SJCRH30 (cell line): ENCODE measurements around the gene SLC6A5. TPM values are rescaled to one million over a fixed set of nuclear protein-coding genes. Genes with fewer than 3 reads are reported as not detected.
"Not testable (repeated sequence)": the region's sequence is repeated elsewhere in the genome, so short reads cannot be mapped to it uniquely, and the experiment has no call there.

ENCODE experiments used
- DNase-seq, 2 experiments: peaks; one replicate each; pipeline ENCODE4 v3.0.0-alpha.2; 2015 to 2020
- H3K27ac ChIP-seq: fragments of 250-450 bp; sonication (Bioruptor Pico); 2 replicates; pipeline ENCODE4 v1.5.1; 2020; ENCODE audit warnings: mild to moderate bottlenecking, moderate library complexity
- H3K27me3 ChIP-seq: fragments of 250-450 bp; sonication (Bioruptor Pico); 2 replicates; pipeline ENCODE4 v1.5.1; 2020; ENCODE audit warnings: mild to moderate bottlenecking, moderate library complexity
- H3K36me3 ChIP-seq: fragments of 250-450 bp; sonication (Bioruptor Pico); 2 replicates; pipeline ENCODE4 v1.5.1; 2020; ENCODE audit warnings: mild to moderate bottlenecking, moderate library complexity
- H3K4me1 ChIP-seq: fragments of 250-450 bp; sonication (Bioruptor Pico); 2 replicates; pipeline ENCODE4 v1.5.1; 2020; ENCODE audit warnings: mild to moderate bottlenecking, moderate library complexity
- H3K4me3 ChIP-seq: fragments of 250-450 bp; sonication (Bioruptor Pico); 2 replicates; pipeline ENCODE4 v1.5.1; 2020; ENCODE audit warnings: mild to moderate bottlenecking, moderate library complexity
- H3K9me3 ChIP-seq: fragments of 250-450 bp; sonication (Bioruptor Pico); replicated peaks from 2 replicates; pipeline ENCODE4 v1.5.1; 2020; ENCODE audit warnings: mild to moderate bottlenecking, moderate library complexity
- total RNA-seq: library from RNA; depleted of rRNA; stranded (reverse); fragments of >200 nt; shearing (Covaris generic); gene quantifications from 2 replicates; pipeline ENCODE4 v1.2.3, GENCODE V29; 2014; rRNA removed

Gene SLC6A5
- total RNA-seq = not detected in 2 replicates

DNA sequence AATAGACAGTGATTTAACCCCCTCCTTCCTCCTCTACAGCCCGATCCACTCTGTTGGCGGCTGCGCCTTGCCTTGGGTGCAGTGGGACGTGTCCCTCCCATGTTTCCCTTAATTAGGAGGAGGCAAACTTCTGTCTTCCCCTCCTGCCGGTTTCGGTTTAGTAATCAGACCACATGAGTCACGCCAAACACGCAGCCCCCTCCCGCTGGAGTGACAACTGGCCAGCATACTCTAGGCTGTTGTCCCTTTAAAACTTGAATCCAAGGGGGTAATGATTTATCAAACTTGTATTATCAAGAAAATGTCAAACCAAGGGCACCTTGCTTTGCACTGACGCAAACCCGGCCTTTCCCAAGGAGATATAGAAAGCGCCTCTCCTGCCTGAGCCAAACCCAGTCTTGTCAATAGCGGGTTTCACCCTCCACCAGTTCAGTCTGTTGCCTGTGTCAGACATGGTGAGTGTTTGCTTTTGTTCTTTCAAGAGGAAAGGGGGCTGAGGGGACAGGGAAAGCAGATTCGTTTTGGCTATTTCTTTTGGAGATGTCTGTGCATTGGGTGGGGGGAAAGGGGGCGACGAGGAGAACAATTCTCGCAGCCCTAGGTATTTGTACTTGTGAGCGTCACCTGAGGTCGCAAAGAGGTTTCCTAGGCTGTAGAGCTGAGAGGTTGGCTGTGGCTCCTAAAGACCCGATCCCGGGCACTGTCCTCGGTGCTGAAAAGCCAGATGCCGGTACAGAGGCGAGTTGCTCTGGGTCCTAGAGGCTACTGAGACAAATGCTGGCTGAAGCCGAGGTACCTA is at the start of gene SLC6A5:
Gene SLC6A5 (plus strand): TSS at position 388 of the 799 bp plus-strand sequence. CDS start 65 bp downstream, at position 453.
- peak; percentile 71 to 86 for DNase-seq
- Histone ChIP-seq H3K9me3 (no peaks in the 10 kb centered on the region), H3K27ac (no peak within 1 kb of the TSS), H3K36me3 (no peaks in the 10 kb centered on the region), H3K4me3 (no peak within 1 kb of the TSS), H3K4me1 (no peaks in the 10 kb centered on the region), H3K27me3 (peaks cover 6% of the 10 kb centered on the region; the same call in 1 of the 2 replicates)

- Histone ChIP-seq H3K9me3 (0 out of 2 replicates have a peak, but pooled peaks cover under 1% of the 10 kb centered on the region), H3K4me3 (no peak overlapping the region), H3K4me1 (no peaks in the 10 kb centered on the region), H3K27ac (no peak overlapping the region), H3K36me3 (no peaks in the 10 kb centered on the region), H3K27me3 (no peaks in the 10 kb centered on the region)
- no peak for DNase-seq
These were observed 48.3 kb upstream of the SLC6A5 start for GRCh38 chr11:20551096-20551495.

DNA sequence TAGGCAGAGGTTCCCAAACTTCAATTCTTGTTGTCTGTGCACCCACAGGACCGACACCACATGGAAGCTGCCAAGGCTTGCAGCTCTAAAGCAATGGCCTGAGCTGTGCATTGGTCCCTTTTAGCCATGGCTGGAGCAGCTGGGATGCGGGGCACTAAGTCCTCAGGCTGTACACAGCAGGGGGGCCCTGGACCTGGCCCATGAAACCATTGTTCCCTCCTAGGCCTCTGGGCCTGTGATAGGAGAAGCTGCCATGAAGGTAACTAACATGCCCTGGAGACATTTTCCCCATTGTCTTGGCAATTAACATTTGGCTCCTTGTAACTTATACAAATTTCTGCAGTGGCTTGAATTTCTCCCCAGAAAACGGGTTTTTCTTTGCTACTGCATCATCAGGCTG is 43.6 kb upstream of the SLC6A5 start:
- Histone ChIP-seq H3K27ac (no peak overlapping the region), H3K4me3 (no peak overlapping the region), H3K27me3 (no peaks in the 10 kb centered on the region), H3K36me3 (no peaks in the 10 kb centered on the region), H3K4me1 (no peaks in the 10 kb centered on the region), H3K9me3 (0 out of 2 replicates have a peak, but pooled peaks cover 5% of the 10 kb centered on the region)
- no peak for DNase-seq

DNA sequence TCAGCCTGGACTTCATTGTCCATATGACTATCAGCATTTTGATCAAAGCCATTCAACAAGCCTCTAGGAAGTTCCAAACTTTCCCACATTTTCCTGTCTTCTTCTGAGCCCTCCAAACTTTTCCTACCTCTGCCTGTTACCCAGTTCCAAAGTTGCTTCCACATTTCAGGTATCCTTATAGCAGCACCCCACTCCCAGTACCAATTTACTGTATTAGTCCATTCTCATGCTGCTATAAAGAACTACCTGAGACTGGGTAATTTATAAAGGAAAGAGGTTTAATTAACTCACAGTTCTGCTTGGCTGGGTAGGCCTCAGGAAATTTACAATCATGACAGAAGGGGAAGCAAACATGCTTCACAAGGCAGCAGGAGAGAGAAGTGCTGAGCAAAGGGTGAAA is 43.0 kb upstream of the SLC6A5 start:
- not testable (repeated sequence) for H3K27ac ChIP-seq, H3K27me3 ChIP-seq, H3K36me3 ChIP-seq, H3K4me3 ChIP-seq, H3K9me3 ChIP-seq, DNase-seq, H3K4me1 ChIP-seq

DNA sequence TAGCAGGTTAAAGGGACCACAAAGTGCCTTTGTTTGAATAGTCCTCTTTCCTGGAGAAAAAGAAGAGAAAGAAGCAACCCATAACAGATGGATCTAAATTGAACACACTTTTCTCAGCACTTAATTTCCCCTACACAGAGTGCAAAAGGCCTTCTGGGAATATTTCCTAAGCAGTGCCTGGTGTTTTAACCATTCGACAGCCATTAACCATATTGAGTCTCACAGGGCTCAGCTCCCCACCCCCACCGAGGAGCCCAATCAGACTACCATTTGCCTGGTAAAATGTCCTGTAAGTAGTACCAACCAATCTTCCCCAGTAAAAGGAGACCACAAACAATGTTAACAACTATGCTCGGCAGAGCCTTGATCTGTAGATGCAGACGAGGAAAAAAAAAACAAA is 40.7 kb upstream of the SLC6A5 start:
- no peak overlapping the region for H3K27ac ChIP-seq
- H3K4me1 ChIP-seq = no peaks in the 10 kb centered on the region
- 0 out of 2 replicates have a peak, but pooled peaks cover 5% of the 10 kb centered on the region for H3K9me3 ChIP-seq
- no peaks in the 10 kb centered on the region for H3K27me3 ChIP-seq
- DNase-seq = no peak
- H3K4me3 ChIP-seq = no peak overlapping the region
- H3K36me3 ChIP-seq = no peaks in the 10 kb centered on the region

GRCh38 chr11:20559523-20560300 is 39.7 kb upstream of the SLC6A5 start:
- Histone ChIP-seq H3K36me3 (no peaks in the 10 kb centered on the region), H3K4me3 (no peak overlapping the region), H3K27me3 (no peaks in the 10 kb centered on the region), H3K27ac (no peak overlapping the region), H3K4me1 (no peaks in the 10 kb centered on the region), H3K9me3 (0 out of 2 replicates have a peak, but pooled peaks cover 5% of the 10 kb centered on the region)
- no peak for DNase-seq

GRCh38 chr11:20561915-20562314 is 37.5 kb upstream of the SLC6A5 start:
- no peak overlapping the region for H3K4me3 ChIP-seq
- H3K27ac ChIP-seq = no peak overlapping the region
- H3K9me3 ChIP-seq = no peaks in the 10 kb centered on the region
- no peaks in the 10 kb centered on the region for H3K27me3 ChIP-seq
- no peaks in the 10 kb centered on the region for H3K4me1 ChIP-seq
- no peaks in the 10 kb centered on the region for H3K36me3 ChIP-seq
- no peak for DNase-seq

DNA sequence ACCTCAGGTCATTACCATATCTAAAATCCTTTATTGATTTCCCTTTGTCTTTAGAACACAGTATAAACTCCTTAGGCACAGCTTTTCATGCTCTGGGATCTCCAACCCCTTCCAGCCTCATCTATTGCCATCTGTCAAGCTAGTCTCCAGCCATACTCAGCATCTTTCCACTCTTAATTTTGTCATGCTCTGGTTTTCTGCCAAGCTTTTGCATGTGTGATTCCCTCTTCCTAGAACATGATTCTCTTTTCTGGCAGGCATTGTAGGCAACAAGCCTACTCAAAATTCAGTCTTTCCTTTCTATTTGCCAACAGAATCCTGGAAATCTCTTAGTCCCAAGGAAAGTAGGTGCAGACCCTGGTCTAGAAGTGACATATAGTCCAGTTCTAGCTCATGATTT is 35.5 kb upstream of the SLC6A5 start:
- Histone ChIP-seq H3K27me3 (no peaks in the 10 kb centered on the region), H3K27ac (no peak overlapping the region), H3K36me3 (no peaks in the 10 kb centered on the region), H3K4me1 (no peaks in the 10 kb centered on the region), H3K9me3 (no peaks in the 10 kb centered on the region), H3K4me3 (no peak overlapping the region)
- DNase-seq = no peak

GRCh38 chr11:20564846-20565635 is 34.4 kb upstream of the SLC6A5 start:
- no peak for DNase-seq
- Histone ChIP-seq H3K27ac (no peak overlapping the region), H3K9me3 (no peaks in the 10 kb centered on the region)

GRCh38 chr11:20566115-20566514 is 33.3 kb upstream of the SLC6A5 start:
- H3K4me1 ChIP-seq, H3K4me3 ChIP-seq, H3K27ac ChIP-seq, H3K27me3 ChIP-seq, DNase-seq, H3K9me3 ChIP-seq, H3K36me3 ChIP-seq: not testable (repeated sequence)

More at GRCh38 chr11:20564846-20565635, 34.4 kb upstream of the SLC6A5 start:
- Histone ChIP-seq H3K4me1 (no peaks in the 10 kb centered on the region), H3K36me3 (no peaks in the 10 kb centered on the region), H3K27me3 (no peaks in the 10 kb centered on the region), H3K4me3 (no peak overlapping the region)

DNA sequence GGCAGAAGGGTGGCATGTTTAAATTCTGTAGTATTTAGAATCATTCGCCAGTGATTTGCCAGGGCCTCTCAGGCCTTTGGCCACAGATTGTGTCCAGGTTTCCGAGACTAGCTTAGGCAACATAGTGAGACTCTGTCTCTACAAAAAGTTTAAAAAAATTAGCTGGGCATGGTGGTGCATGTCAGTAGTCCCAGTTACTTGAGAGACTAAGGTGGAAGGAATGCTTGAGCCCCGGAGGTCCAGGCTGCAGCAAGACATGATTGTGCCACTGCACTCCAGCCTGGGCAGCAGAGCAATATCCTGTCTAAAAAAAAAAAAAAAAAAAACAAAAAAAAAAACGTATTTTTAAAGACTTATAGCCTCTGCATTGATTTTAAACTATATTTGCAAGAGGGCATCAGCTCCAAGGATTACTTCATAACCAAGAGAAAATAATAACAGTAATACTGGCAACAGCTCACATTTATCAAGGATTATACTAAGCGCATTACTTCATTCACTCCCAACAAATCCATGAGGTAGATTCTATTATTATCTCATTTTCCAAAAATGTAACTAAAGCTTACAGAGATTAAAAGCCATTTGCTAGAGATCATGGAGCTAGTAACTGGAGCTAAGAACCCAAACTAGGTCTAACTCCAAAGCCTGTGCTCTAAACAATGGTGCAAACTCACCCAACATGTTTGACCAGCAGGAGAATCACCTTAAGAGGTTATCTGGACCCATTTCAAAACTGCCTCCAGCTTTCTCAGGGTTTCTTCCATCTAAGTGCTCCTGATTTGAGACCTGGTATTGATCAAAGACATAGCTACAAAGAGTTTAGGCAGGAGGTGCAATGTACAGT is 32.6 kb upstream of the SLC6A5 start:
- Histone ChIP-seq H3K27ac (no peak overlapping the region), H3K4me3 (no peak overlapping the region), H3K4me1 (no peaks in the 10 kb centered on the region), H3K36me3 (no peaks in the 10 kb centered on the region), H3K9me3 (no peaks in the 10 kb centered on the region), H3K27me3 (no peaks in the 10 kb centered on the region)
- DNase-seq = no peak

GRCh38 chr11:20579725-20580124 is 19.7 kb upstream of the SLC6A5 start:
- not testable (repeated sequence) for H3K27me3 ChIP-seq, H3K36me3 ChIP-seq, H3K9me3 ChIP-seq, DNase-seq, H3K4me1 ChIP-seq, H3K4me3 ChIP-seq, H3K27ac ChIP-seq

DNA sequence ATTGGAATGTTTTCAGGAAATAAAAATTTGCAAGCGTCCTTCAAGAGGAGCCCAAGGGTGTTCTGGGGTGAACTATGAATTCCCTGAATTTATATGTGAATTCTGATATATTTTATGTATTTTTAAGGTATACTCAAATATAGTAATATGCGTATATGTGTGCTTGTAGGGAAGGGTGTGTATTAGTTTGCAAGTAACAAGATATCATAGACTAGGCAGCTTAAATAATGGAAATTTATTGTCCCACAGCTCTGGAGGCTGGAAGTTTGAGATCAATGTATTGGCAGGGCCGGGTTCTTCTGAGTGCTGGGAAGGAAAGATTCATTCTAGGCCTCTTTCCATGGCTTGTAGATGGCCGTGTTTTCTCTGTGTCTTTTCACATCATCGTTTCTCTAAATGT is 16.2 kb upstream of the SLC6A5 start:
- DNase-seq = no peak
- Histone ChIP-seq H3K4me3 (no peak overlapping the region), H3K27me3 (no peaks in the 10 kb centered on the region)

More for the DNA sequence above, 16.2 kb upstream of the SLC6A5 start:
- H3K9me3 ChIP-seq = no peaks in the 10 kb centered on the region
- no peaks in the 10 kb centered on the region for H3K36me3 ChIP-seq
- no peaks in the 10 kb centered on the region for H3K4me1 ChIP-seq
- no peak overlapping the region for H3K27ac ChIP-seq
